ENCODE results near the gene H6PD. TPM values are rescaled to one million over a fixed set of nuclear protein-coding genes. Genes with fewer than 3 reads are reported as not detected.

Gene H6PD
- total and polyA plus RNA-seq, 9 of the 15 experiments (the other 6 are each of a cell fraction or from before 2014, with no cell fraction given) = 0.04 to 2.5 (median 0.95) TPM

DNA sequence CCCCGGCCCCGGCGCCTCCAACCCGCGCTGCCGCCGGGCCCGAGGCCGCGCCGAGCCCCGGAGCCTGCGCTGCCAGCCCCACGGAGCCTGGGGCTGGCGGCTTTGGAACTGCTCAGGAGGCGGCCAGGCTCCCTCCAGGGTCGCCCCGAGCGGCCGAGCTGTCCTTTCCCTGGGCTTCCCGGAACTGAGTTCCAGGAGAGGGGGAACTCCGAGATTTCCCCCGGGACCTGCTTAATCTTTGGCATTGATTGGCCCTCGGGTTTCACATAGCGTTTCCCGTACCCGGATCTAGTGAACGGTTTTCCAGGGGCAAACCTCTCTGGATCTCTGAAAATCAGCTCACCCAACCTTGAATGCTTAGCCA lies 504 bp downstream of the H6PD start (continued):
- TF ChIP-seq, protein P1, sequence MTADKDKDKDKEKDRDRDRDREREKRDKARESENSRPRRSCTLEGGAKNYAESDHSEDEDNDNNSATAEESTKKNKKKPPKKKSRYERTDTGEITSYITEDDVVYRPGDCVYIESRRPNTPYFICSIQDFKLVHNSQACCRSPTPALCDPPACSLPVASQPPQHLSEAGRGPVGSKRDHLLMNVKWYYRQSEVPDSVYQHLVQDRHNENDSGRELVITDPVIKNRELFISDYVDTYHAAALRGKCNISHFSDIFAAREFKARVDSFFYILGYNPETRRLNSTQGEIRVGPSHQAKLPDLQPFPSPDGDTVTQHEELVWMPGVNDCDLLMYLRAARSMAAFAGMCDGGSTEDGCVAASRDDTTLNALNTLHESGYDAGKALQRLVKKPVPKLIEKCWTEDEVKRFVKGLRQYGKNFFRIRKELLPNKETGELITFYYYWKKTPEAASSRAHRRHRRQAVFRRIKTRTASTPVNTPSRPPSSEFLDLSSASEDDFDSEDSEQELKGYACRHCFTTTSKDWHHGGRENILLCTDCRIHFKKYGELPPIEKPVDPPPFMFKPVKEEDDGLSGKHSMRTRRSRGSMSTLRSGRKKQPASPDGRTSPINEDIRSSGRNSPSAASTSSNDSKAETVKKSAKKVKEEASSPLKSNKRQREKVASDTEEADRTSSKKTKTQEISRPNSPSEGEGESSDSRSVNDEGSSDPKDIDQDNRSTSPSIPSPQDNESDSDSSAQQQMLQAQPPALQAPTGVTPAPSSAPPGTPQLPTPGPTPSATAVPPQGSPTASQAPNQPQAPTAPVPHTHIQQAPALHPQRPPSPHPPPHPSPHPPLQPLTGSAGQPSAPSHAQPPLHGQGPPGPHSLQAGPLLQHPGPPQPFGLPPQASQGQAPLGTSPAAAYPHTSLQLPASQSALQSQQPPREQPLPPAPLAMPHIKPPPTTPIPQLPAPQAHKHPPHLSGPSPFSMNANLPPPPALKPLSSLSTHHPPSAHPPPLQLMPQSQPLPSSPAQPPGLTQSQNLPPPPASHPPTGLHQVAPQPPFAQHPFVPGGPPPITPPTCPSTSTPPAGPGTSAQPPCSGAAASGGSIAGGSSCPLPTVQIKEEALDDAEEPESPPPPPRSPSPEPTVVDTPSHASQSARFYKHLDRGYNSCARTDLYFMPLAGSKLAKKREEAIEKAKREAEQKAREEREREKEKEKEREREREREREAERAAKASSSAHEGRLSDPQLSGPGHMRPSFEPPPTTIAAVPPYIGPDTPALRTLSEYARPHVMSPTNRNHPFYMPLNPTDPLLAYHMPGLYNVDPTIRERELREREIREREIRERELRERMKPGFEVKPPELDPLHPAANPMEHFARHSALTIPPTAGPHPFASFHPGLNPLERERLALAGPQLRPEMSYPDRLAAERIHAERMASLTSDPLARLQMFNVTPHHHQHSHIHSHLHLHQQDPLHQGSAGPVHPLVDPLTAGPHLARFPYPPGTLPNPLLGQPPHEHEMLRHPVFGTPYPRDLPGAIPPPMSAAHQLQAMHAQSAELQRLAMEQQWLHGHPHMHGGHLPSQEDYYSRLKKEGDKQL (CRISPR knock-in tag; IDR thresholded peaks at IDR 0.05; ENCODE audit: borderline replicate concordance) = 0 out of 2 replicates have a peak, but pooled peaks have one; percentile 56
- TF ChIP-seq, protein P2, sequence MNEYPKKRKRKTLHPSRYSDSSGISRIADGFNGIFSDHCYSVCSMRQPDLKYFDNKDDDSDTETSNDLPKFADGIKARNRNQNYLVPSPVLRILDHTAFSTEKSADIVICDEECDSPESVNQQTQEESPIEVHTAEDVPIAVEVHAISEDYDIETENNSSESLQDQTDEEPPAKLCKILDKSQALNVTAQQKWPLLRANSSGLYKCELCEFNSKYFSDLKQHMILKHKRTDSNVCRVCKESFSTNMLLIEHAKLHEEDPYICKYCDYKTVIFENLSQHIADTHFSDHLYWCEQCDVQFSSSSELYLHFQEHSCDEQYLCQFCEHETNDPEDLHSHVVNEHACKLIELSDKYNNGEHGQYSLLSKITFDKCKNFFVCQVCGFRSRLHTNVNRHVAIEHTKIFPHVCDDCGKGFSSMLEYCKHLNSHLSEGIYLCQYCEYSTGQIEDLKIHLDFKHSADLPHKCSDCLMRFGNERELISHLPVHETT (CRISPR knock-in tag; conservative IDR thresholded peaks at IDR 0.05 in 1 of 2, IDR thresholded peaks at IDR 0.05 in 1 of 2) = peak in 1 of 2 experiments; percentile 91; a peak in 2 of 4 replicates
- TF ChIP-seq GABPA (tag; conservative IDR thresholded peaks at IDR 0.05; ENCODE audit: low read depth) (peak; percentile 64), JUND (IDR thresholded peaks at IDR 0.05; ENCODE audit: borderline replicate concordance, low read depth, low read length) (no peak), JUND (tag; IDR thresholded peaks at IDR 0.05; ENCODE audit: borderline replicate concordance, low read depth, low read length) (no peak), RBBP5 (IDR thresholded peaks at IDR 0.05; ENCODE audit: borderline replicate concordance, insufficient read depth, low read length, poor library complexity, severe bottlenecking) (peak; percentile 14), GTF2A2 (tag; IDR thresholded peaks at IDR 0.05) (peak; percentile 37; the same call in 1 of the 2 replicates), HMGN3 (IDR thresholded peaks at IDR 0.05; ENCODE audit: borderline replicate concordance, extremely low read depth, insufficient read length, low read depth, low read length) (peak; percentile 13), ELF1 (tag; IDR thresholded peaks at IDR 0.05) (no peak; the same call in none of the 2 replicates), POLR2AphosphoS2 (IDR thresholded peaks at IDR 0.05; ENCODE audit: low read length) (no peak), ZNF785 (CRISPR knock-in tag; IDR thresholded peaks at IDR 0.05) (no peak), ATF1 (CRISPR knock-in tag; IDR thresholded peaks at IDR 0.05) (no peak), ATF1 (tag; IDR thresholded peaks at IDR 0.05) (no peak), RUNX1 (IDR thresholded peaks at IDR 0.05; ENCODE audit: low read depth) (no peak), ETV1 (tag; conservative IDR thresholded peaks at IDR 0.05; ENCODE audit: low read depth) (peak; percentile 23; the same call in 1 of the 2 replicates), CBFA2T3 (IDR thresholded peaks at IDR 0.05) (no peak), ZC3H4 (CRISPR knock-in tag; IDR thresholded peaks at IDR 0.05; ENCODE audit: borderline replicate concordance) (no peak), ZBTB7A (IDR thresholded peaks at IDR 0.05; ENCODE audit: borderline replicate concordance, control insufficient read depth, low read depth, low read length) (no peak), ZNF766 (CRISPR knock-in tag; conservative IDR thresholded peaks at IDR 0.05) (0 out of 2 replicates have a peak, but pooled peaks have one; percentile 4), SIN3A (IDR thresholded peaks at IDR 0.05; ENCODE audit: borderline replicate concordance in 2 of 2, control insufficient read depth in 1 of 2, low read depth in 2 of 2, low read length in 2 of 2) (0 out of 4 replicates have a peak, but pooled peaks of 1 of the 2 experiments have one; percentile 16)
- TF ChIP-seq, protein P3, sequence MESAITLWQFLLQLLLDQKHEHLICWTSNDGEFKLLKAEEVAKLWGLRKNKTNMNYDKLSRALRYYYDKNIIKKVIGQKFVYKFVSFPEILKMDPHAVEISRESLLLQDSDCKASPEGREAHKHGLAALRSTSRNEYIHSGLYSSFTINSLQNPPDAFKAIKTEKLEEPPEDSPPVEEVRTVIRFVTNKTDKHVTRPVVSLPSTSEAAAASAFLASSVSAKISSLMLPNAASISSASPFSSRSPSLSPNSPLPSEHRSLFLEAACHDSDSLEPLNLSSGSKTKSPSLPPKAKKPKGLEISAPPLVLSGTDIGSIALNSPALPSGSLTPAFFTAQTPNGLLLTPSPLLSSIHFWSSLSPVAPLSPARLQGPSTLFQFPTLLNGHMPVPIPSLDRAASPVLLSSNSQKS (CRISPR knock-in tag; IDR thresholded peaks at IDR 0.05) = no peak
